KMS-11 (cell line): ENCODE results near the gene SBNO1.
A peak's percentile ranks its signal among the peaks of the same experiment; 100 is the strongest.

ENCODE experiments used
- H2AFZ ChIP-seq: fragments of 200-600 bp; sonication (generic); 2 replicates; pipeline ENCODE4 v1.6.1; 2016; ENCODE audit warnings: antibody characterized with exemption, mixed run types, low read depth
- H3K27ac ChIP-seq: fragments of 200-600 bp; sonication (generic); 2 replicates; pipeline ENCODE4 v1.6.1; 2016; ENCODE audit warnings: mild to moderate bottlenecking, mixed run types
- H3K27me3 ChIP-seq: fragments of 200-600 bp; sonication (generic); 2 replicates; pipeline ENCODE4 v1.6.1; 2017; ENCODE audit warnings: mild to moderate bottlenecking, low read depth, mixed run types, moderate library complexity; ENCODE audit not compliant: insufficient read depth
- H3K36me3 ChIP-seq: fragments of 200-600 bp; sonication (generic); 2 replicates; pipeline ENCODE4 v1.6.1; 2017; ENCODE audit warnings: mild to moderate bottlenecking, mixed run types; ENCODE audit not compliant: insufficient read depth
- H3K4me1 ChIP-seq: fragments of 200-600 bp; sonication (generic); 2 replicates; pipeline ENCODE4 v1.6.1; 2016; ENCODE audit warnings: mild to moderate bottlenecking, low read depth, mixed run types; ENCODE audit not compliant: poor library complexity, severe bottlenecking
- H3K4me2 ChIP-seq: fragments of 200-600 bp; sonication (generic); 2 replicates; pipeline ENCODE4 v1.7.0; 2016; ENCODE audit warnings: mild to moderate bottlenecking, mixed run types
- H3K4me3 ChIP-seq: fragments of 200-600 bp; sonication (generic); IDR thresholded peaks from 2 replicates; pipeline ENCODE4 v1.6.1; 2017; ENCODE audit warnings: low read depth, low read length, mixed read lengths; ENCODE audit not compliant: insufficient read depth
- H3K79me2 ChIP-seq: fragments of 200-600 bp; sonication (generic); 2 replicates; pipeline ENCODE4 v1.6.1; 2016; ENCODE audit warnings: low read depth, mixed run types; ENCODE audit not compliant: insufficient read depth
- H3K9ac ChIP-seq: fragments of 200-600 bp; sonication (generic); 2 replicates; pipeline ENCODE4 v1.6.1; 2016; ENCODE audit warnings: mild to moderate bottlenecking, mixed run types
- H4K20me1 ChIP-seq: fragments of 200-600 bp; sonication (generic); 2 replicates; pipeline ENCODE4 v1.6.1; 2016; ENCODE audit warnings: mild to moderate bottlenecking, mixed run types; ENCODE audit not compliant: insufficient read depth
- TF ChIP-seq, protein P1 (sequence below): fragments of 200-600 bp; sonication (generic); conservative IDR thresholded peaks from 2 replicates; pipeline ENCODE4 v1.6.1; 2017; ENCODE audit warnings: low read depth, mild to moderate bottlenecking, antibody characterized with exemption, low read length, moderate library complexity, mixed read lengths

Gene SBNO1

GRCh38 chr12:123363740-123364531 is 711 bp downstream of the SBNO1 start:
- TF ChIP-seq, protein P1, sequence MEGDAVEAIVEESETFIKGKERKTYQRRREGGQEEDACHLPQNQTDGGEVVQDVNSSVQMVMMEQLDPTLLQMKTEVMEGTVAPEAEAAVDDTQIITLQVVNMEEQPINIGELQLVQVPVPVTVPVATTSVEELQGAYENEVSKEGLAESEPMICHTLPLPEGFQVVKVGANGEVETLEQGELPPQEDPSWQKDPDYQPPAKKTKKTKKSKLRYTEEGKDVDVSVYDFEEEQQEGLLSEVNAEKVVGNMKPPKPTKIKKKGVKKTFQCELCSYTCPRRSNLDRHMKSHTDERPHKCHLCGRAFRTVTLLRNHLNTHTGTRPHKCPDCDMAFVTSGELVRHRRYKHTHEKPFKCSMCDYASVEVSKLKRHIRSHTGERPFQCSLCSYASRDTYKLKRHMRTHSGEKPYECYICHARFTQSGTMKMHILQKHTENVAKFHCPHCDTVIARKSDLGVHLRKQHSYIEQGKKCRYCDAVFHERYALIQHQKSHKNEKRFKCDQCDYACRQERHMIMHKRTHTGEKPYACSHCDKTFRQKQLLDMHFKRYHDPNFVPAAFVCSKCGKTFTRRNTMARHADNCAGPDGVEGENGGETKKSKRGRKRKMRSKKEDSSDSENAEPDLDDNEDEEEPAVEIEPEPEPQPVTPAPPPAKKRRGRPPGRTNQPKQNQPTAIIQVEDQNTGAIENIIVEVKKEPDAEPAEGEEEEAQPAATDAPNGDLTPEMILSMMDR, result no peak
- Histone ChIP-seq H3K27ac (peak overlapping the region; percentile 47), H3K79me2 (peaks cover 53% of the 10 kb centered on the region), H4K20me1 (no peaks in the 10 kb centered on the region), H3K4me1 (no peaks in the 10 kb centered on the region), H3K27me3 (no peaks in the 10 kb centered on the region), H3K36me3 (no peaks in the 10 kb centered on the region), H3K4me2 (peak overlapping the region; percentile 36; the same call in 1 of the 2 replicates), H3K4me3 (no peak overlapping the region), H3K9ac (peak overlapping the region; percentile 66), H2AFZ (peak overlapping the region; percentile 38; the same call in 1 of the 2 replicates)

- H3K9ac ChIP-seq, result peak overlapping the region; percentile 66; the same call in 1 of the 2 replicates
- H3K4me2 ChIP-seq, result peak overlapping the region; percentile 36
- H3K27ac ChIP-seq, result peak overlapping the region; percentile 47; the same call in 1 of the 2 replicates
- no peaks in the 10 kb centered on the region for H4K20me1 ChIP-seq
- peaks cover 57% of the 10 kb centered on the region for H3K79me2 ChIP-seq
- H3K4me1 ChIP-seq, result peaks cover 3% of the 10 kb centered on the region
- H3K36me3 ChIP-seq, result no peaks in the 10 kb centered on the region
- TF ChIP-seq, protein P1, result no peak
- peak overlapping the region; percentile 38; the same call in 1 of the 2 replicates for H2AFZ ChIP-seq
- no peaks in the 10 kb centered on the region for H3K27me3 ChIP-seq
- H3K4me3 ChIP-seq, result no peak overlapping the region
Observed at GRCh38 chr12:123363390-123363739, 1.3 kb downstream of the SBNO1 start.

- Histone ChIP-seq H3K4me1 (peaks cover 8% of the 10 kb centered on the region), H3K9ac (no peak overlapping the region), H3K36me3 (no peaks in the 10 kb centered on the region), H3K27ac (no peak overlapping the region), H3K27me3 (no peaks in the 10 kb centered on the region), H3K79me2 (peaks cover 89% of the 10 kb centered on the region), H3K4me2 (no peak overlapping the region), H2AFZ (no peak overlapping the region), H4K20me1 (no peaks in the 10 kb centered on the region), H3K4me3 (no peak overlapping the region)
- TF ChIP-seq, protein P1, result no peak
Observed at GRCh38 chr12:123358035-123358434, 6.6 kb downstream of the SBNO1 start.

- no peak overlapping the region for H2AFZ ChIP-seq
- H3K36me3 ChIP-seq, result no peaks in the 10 kb centered on the region
- no peak overlapping the region for H3K27ac ChIP-seq
- H4K20me1 ChIP-seq, result no peaks in the 10 kb centered on the region
- no peak overlapping the region for H3K4me2 ChIP-seq
- H3K79me2 ChIP-seq, result peaks cover 83% of the 10 kb centered on the region
- peaks cover 8% of the 10 kb centered on the region for H3K4me1 ChIP-seq
- H3K9ac ChIP-seq, result no peak overlapping the region
- H3K4me3 ChIP-seq, result no peak overlapping the region
- TF ChIP-seq, protein P1, result no peak
- no peaks in the 10 kb centered on the region for H3K27me3 ChIP-seq
Observed at GRCh38 chr12:123356159-123356670, 8.4 kb downstream of the SBNO1 start.
